ENCODE results near the gene NTSR1. TPM values are rescaled to one million over a fixed set of nuclear protein-coding genes. Genes with fewer than 3 reads are reported as not detected.

NTSR1 gene
- total and polyA plus RNA-seq, 11 donors, result 0.01 to 0.32 (median 0.07) TPM; not detected in 7

DNA sequence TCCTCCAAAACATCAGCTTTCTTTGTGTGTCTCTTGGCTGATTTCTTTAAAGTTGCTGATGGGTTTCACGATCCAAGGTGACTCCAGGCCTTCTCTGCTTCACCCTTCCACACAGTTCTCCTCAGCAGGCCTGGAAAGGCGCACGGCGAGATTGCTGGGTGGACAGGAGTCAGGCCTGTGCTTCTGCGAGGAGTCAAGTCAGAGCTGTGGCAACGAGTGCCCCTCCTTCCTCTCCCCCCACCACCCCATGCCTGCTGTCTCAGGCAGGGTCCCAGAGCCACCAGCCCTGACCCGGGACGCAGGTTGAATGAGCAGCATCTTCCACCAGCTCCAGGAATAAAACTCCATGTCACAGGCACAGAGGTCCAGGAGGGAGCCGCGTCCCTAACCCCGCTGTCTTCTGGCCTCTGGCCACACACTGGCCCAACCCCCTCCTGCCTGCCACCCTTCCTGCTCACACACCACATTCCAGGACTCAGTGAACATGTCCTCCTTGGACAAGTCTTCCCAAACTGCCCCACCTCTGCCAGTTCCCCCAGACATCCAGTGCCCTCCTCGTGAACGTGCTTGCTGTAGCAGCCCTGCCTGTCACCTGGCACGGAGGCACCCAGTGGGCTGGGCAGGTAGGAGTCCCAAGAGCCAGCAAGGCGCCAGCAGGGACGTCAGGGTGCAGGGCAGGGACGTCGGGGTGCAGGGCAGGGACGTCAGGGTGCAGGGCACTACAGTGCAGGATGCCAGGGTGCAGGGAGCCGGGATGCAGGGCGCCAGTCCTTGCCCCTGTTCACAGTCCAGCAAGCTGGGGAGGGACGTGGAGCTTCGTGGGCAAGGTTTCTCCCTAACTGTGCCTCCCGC lies 7.2 kb upstream of the NTSR1 start:
- no peaks in the 10 kb centered on the region for H3K9me3 ChIP-seq
- H3K4me3 ChIP-seq, result no peak overlapping the region
- no peak for TF ChIP-seq POLR2A (IDR thresholded peaks at IDR 0.05)
- TF ChIP-seq, protein P1, sequence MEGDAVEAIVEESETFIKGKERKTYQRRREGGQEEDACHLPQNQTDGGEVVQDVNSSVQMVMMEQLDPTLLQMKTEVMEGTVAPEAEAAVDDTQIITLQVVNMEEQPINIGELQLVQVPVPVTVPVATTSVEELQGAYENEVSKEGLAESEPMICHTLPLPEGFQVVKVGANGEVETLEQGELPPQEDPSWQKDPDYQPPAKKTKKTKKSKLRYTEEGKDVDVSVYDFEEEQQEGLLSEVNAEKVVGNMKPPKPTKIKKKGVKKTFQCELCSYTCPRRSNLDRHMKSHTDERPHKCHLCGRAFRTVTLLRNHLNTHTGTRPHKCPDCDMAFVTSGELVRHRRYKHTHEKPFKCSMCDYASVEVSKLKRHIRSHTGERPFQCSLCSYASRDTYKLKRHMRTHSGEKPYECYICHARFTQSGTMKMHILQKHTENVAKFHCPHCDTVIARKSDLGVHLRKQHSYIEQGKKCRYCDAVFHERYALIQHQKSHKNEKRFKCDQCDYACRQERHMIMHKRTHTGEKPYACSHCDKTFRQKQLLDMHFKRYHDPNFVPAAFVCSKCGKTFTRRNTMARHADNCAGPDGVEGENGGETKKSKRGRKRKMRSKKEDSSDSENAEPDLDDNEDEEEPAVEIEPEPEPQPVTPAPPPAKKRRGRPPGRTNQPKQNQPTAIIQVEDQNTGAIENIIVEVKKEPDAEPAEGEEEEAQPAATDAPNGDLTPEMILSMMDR (IDR thresholded peaks at IDR 0.05), result no peak
- 77 to 89% (median 84%) methylated on average over 19 to 24 of the region's 24 CpGs for WGBS, 4 donors
- no peak overlapping the region for H3K27ac ChIP-seq
- ATAC-seq, result no peak
- H3K4me1 ChIP-seq, result peaks cover 0 to 21% (median 8%) of the 10 kb centered on the region in 12 donors
- H3K36me3 ChIP-seq, result no peaks in the 10 kb centered on the region
- peaks cover 0 to 3% (median 0%) of the 10 kb centered on the region in 9 donors for H3K27me3 ChIP-seq
- peak in 1 of 5 donors; percentile 52 for DNase-seq
- intact Hi-C loops (cut with DNase I), result no loop called here

DNA sequence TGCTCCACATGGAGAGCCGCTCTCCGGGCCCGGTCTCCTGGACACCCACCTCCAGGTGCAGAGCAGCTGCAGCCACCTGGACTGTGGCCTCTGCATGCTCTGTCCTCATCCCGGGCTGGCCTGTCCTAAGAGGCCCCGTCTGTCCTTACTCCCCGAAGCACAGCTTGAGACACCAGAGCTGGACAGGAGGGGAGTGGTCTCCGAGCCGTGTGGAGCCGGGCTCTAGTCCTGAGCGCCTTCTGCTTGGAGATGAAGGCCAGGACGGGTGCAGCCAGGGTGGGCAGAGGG lies 6.7 kb upstream of the NTSR1 start:
- no peak overlapping the region for H3K27ac ChIP-seq
- 83 to 97% (median 86%) methylated on average over 7 to 11 of the region's 11 CpGs for WGBS, 4 donors
- TF ChIP-seq POLR2A (IDR thresholded peaks at IDR 0.05), result no peak
- TF ChIP-seq, protein P1 (IDR thresholded peaks at IDR 0.05), result no peak
- H3K9me3 ChIP-seq, result no peaks in the 10 kb centered on the region
- peaks cover 0 to 21% (median 8%) of the 10 kb centered on the region in 12 donors for H3K4me1 ChIP-seq
- intact Hi-C loops (cut with DNase I), result no loop called here
- no peak overlapping the region for H3K4me3 ChIP-seq
- no peaks in the 10 kb centered on the region for H3K36me3 ChIP-seq
- DNase-seq (no peak), ATAC-seq (no peak)
- peaks cover 0 to 7% (median 0%) of the 10 kb centered on the region in 9 donors for H3K27me3 ChIP-seq

- H3K27ac ChIP-seq, result peak overlapping the region in 1 of 12 donors; percentile 67
- 84 to 90% (median 87%) methylated on average over 22 to 25 of the region's 25 CpGs for WGBS, 4 donors
- peaks cover 7 to 19% (median 11%) of the 10 kb centered on the region in 9 donors for H3K27me3 ChIP-seq
- ATAC-seq (no peak), DNase-seq (peak in 2 of 5 donors; percentile 14 to 44)
- no peak overlapping the region for H3K4me3 ChIP-seq
- intact Hi-C loops (cut with DNase I), result no loop called here
- no peaks in the 10 kb centered on the region for H3K36me3 ChIP-seq
- H3K4me1 ChIP-seq, result peaks cover 0 to 25% (median 8%) of the 10 kb centered on the region in 12 donors
- H3K9me3 ChIP-seq, result no peaks in the 10 kb centered on the region
- TF ChIP-seq, protein P1 (IDR thresholded peaks at IDR 0.05), result no peak
- no peak for TF ChIP-seq POLR2A (IDR thresholded peaks at IDR 0.05)
Observed at GRCh38 chr20:62702895-62703852, 5.5 kb upstream of the NTSR1 start.

GRCh38 chr20:62703853-62704228 lies 4.8 kb upstream of the NTSR1 start:
- 66 to 90% (median 86%) methylated on average over 5 of the region's 5 CpGs for WGBS, 4 donors
- ATAC-seq (no peak), DNase-seq (peak in 1 of 5 donors; percentile 61)
- Histone ChIP-seq H3K27me3 (peaks cover 11 to 25% (median 18%) of the 10 kb centered on the region in 9 donors), H3K4me1 (peaks cover 0 to 29% (median 8%) of the 10 kb centered on the region in 12 donors), H3K9me3 (no peaks in the 10 kb centered on the region), H3K27ac (peak overlapping the region in 4 of 12 donors; percentile 2 to 67 (median 18)), H3K4me3 (no peak overlapping the region), H3K36me3 (no peaks in the 10 kb centered on the region)
- TF ChIP-seq, protein P1 (IDR thresholded peaks at IDR 0.05), result no peak
- TF ChIP-seq POLR2A (IDR thresholded peaks at IDR 0.05), result no peak
- intact Hi-C loops (cut with DNase I), result no loop called here

Data from heart left ventricle (tissue), 16 donors.